Activated CD8-positive, alpha-beta memory T cell treated with anti-CD3 and anti-CD28 coated beads, Interleukin-2, amount 50 U/mL, for 24 hours (primary cell): ENCODE measurements around the gene SH3GL3.

Experiments used
- DNase-seq: peaks from one replicate; pipeline ENCODE4 v3.0.0-alpha.2; 2020; ENCODE audit errors: extremely low read depth

Gene SH3GL3

DNA sequence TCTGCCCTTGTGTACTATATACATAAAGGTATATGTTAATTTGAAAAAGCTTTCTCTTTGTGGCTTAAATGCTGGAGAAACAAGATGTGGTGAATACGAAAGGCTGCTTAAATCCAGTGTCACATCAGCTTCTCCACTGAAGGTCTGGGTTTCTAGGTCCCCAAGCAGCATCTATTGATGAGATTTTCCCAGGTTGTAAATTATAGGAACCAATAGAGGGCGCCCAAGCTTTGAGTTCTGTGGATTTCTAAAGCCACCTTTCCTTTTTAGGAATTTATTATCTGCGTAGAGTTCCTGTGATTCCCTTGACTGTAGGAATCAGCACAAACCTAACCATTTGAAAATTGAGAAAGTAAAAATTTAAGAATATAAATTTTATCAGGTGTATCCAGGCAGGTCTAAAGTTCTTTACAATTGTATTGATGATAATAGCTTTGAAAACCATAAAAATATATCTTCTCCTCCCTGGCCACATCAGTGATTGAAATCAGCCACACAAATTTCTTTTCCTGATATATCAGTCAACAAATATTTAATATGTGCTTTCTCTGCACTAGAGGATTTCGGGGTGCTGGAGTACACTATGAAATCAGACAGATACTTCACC lies 118.5 kb downstream of the SH3GL3 start:
- no peak for DNase-seq

DNA sequence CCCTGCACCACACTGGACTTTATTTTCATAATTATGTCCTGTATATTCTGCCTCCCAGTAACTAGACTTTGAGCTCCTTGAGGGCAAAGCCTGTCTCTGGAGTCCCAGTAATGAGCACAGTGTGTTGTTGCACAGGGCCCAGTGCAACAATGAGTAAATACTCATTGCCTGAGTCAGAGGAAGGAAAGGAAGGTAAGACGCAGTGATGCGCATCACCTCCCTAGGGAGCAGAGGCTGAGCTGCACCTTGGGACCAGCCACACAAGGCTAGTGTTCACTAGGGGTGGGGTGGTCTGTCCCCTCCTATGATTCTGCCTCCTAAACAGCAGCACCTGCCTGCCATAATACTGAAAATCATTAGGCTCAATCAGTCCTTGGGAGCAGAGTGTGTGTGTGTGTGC lies 120.2 kb downstream of the SH3GL3 start:
- no peak for DNase-seq

DNA sequence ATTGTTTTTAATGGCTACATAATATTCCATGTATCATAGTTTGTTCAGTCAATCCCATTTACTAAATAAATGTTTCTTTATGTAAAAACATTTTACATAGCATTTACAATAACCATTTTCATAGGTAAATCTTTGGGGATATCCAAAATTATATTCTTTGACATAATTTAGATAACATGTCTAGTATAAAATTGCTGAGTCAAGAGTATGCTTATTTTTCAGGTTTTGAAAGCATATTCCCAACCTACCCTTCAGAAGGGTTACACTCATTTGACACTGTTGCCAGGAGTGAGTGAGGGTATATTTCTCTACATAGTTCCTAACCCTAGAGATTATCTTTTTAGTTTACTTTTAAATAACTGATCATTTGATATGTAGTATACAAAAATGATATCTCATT lies 122.2 kb downstream of the SH3GL3 start:
- no peak for DNase-seq

DNA sequence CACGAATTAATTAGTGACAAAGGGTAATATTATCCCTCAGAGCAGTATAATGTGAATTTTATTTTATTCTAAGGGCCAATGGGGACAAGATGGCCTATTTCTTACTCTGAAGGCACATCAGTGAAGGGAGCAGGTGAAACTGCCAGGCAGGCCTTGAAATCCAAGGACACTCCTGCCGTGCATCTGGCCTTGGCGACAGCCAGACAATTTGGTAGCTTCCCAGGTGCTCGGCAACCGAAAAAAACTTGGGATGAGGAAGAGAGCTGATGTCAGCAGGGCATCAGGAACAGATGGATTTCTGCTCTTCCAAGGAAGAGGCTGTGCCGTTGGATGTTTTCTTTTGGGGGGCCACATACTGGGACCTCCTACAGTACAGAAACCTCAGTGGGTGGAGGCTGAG lies 123.6 kb downstream of the SH3GL3 start:
- DNase-seq = no peak

DNA sequence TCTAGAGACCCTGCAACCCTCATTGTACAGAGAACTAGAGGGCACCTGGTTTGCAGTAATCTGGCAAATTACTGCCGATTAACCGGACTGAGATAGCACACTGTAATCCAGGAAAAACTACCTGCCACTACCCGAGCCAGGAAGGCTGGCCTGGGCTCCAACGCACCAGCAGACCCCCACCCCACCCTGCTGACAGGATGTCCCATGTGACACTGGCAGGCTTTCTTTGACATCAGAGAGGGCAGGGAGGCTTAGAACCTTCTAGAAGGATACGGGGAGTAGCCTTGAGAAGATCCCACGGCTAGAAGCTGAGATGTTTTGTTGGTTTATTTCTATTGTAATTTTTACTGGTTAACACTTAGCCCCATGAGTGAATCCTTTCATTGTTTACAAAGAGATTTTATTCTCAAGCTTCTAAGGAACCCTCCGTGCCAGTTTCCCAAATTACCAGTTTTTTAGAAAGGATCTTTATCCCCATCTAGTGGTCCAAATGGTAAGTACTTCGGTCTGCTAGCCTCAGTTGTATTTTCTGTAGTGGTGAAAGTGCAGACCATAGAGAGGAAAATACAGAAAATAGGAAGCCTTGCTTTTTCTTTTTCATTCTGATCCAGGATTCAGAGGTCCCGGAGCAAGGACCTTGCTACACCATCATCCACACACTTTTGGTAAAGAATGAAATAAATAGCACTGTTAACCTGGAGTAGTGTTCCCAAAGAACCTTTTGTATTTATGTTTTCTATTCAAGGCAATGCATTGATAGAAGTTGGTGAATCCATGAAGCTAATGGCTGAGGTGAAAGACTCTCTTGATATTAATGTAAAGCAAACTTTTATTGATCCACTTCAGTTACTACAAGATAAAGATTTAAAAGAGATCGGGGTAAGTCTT lies 124.9 kb downstream of the SH3GL3 start:
- no peak for DNase-seq

DNA sequence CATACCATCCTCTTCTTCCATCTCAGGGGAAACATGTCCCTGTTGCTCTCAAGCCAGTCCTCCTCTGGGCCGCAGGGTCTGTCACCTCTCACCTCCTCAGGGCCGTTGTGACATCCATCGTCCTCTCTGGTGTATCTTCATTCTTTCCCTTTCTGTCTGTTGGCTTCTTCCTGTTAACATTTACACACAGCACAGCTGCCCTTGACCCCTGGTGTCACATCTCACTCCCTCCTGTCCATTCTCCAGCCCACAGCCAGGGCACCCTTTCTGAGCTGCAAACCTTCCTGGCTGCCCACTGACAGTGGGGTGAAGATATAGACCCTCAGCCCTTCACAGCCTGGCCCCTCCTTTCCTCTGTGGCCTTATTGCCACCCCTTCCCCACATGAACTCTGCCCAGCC lies 127.2 kb downstream of the SH3GL3 start:
- no peak for DNase-seq

DNA sequence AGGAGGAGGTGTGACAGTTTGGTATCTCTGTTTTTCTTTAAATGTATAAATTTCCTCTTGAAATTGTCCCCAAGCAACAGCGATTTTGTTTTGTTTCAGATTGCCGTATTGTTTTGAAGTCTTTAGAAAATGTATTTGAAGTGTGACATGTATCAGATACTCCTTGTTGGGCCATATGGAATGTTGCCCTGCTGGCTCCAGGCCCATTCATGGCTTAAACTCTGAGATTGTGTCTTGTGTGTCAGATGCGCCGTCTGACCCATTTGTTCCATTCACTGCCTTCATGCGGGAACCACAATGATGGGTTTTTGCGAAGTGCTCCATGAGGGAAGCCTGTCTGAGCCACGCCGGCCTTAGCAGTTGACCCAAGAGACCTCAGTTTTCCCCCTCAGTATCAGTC lies 131.6 kb downstream of the SH3GL3 start:
- DNase-seq = no peak

DNA sequence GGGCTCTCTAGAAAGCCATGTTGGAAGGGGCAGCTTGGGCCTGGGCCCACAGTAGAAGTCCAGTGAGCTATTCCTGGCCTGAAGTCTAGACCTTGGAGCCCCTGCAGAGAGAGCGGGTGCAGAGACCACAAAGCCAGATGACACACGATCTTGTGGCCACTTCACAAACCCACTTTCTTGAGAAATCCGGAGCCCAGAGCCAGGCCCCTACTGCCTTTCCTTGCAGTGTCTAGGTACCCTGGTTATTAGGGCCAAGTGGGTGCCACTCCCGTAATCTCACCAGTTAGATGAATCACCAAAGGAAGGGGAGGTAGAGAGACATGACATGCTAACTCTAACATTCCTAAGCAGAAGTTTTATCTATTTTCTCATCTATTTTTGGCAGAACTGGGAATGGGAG lies 134.2 kb downstream of the SH3GL3 start:
- DNase-seq = no peak

DNA sequence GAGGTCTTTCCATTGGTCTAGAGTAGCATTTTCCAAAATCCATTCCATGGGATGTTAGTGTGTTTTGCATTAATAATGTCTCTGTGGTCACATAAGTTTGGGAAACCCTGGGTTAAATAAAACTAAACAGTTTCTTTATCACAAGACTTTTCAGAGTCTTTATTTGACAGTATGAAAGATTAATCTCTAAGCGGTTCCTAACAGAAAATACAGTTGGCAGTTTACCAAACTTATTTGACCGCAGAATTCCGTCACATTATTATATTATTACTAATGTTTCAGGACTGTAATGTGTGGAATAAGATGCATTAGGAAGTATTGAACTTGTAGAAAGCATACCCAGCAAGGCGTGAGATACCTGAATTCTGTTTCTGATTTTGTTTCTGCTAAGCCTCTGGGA lies 135.2 kb downstream of the SH3GL3 start:
- DNase-seq = no peak

DNA sequence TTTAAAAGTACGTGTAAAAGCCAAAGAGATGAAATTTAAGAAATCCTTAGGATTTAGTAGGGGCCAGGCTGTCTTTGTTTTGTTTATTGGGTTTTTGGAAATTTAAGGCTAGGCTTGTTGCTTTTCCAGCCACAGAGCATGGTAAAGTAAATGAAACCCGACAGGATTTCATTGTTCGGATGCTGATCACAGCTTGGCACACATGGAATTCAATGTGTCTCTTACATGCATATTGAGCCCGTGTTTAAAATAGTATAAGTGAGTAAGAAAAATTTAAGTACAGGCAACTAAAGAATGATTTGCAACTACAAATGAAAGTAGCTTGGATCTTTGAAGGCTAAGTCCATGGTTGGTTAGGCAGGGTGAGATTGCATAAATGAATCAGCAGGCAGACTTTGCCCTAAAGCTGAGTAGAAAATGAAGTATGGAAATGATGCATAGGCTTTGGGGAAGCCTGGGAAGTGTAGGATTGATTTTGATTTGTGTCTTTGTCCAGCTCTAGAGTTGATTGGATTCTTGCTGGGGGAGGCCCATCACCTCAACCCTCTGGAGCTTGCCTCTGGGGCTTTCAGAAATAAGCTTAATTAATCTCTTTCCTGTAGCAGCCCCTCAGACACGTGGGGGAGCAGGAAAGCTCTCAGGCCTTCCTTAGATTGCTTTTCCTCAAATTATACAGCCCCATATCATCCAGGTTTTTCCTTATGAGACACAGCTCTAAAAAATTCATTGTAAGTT lies 138.6 kb downstream of the SH3GL3 start:
- DNase-seq = no peak

DNA sequence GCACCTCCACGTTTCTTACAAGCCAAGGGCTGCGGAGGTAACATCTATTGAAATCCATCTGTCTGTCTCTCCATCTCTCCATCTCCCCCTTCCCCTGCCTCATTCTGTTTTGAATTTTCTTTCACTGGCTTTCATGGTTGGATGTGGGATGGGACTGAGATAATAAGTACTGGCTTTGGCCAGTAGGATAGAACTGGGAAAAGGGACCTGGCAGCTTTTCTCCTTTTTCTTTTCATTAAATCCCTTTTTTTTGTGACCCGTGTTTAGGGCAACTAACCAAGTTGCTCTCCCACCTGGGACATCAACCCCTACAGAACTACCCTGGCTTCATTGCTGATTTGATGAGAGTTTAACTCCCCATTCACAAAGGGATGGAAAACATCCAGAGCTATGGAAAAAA lies 139.9 kb downstream of the SH3GL3 start:
- DNase-seq = no peak

DNA sequence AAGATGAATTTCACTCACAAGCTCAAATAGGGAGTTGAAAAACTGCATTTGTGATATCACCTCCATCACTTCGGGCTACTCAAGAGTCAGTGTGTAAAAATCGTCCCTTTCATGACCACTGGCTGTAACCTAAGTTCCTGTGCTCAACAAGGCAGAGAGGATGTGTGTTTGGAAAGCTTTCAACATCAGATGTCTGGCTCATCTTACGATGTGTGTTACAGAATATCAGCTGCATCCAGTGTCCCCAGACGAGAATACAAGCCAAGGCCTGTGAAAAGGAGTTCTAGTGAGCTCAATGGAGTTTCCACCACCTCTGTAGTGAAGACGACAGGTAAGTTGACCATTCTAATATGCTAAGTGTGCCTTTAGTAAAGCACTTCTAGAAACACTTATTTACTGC lies 141.3 kb downstream of the SH3GL3 start:
- no peak for DNase-seq

DNA sequence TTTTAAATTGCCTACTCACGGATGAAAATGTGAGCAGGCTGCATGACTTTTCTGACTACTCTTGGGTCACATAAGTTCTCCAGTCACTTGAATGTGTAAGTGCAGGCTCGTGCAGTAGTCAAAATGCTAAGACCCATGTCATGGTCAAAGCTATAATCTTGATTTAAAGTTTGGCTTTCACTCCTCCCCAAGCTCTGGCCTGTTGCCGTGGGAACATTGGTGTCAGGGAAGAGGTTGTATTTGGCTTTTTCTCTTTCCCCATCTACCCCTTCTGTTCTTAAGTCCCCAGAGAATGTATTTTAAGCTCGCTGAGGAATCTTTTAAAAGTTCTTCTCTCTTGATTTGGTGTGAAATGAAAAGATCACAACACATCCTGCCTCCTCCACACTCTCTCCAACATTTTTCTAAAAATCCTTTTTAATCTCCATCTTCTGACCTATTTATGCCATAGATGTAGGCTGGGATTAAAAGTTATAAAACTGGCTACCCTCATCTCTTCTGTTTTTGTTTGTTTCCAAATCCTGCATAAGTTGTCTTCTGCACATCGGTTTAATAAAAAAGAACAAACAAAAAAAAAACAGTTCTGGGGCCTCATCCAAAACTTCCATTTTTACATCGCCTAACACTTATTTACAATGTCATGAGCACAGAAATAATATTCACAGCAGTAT lies 145.4 kb downstream of the SH3GL3 start:
- no peak for DNase-seq

DNA sequence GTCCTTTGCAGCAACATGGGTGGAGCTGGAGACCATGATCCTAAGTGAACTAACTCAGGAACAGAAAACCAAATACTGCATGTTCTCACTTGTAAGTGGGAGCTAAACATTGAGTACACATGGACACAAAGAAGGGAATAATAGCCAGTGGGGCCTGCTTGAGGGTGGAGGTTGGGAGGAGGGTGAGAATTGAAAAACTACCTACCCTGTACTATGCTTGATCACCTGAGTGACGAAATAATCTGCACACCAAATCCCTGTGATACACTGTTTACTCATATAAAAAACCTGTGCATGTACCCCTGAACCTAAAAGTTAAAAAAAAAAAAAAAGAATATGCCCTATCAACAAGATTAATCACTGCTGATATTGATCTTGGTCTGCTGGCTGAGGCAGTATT lies 148.1 kb downstream of the SH3GL3 start:
- DNase-seq = no peak

DNA sequence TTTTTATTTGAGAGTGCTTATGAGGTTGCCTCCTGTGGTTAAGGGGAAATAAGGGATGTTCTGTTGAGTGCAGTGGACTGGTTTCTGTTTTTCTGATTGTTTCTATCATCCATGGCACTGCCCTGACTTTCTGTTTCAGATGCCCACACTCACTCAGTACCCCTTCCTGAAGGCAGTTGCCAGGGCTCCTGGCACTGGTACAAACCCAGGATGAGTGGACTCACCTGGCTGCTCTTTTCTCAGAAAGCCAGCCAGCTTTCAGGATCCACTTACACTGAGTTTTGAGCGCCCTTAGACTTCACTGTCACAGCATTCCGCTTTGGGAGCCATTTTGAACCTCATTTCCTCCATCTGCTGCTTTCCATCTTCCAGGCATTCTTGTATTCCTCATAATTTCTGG lies 150.9 kb downstream of the SH3GL3 start:
- DNase-seq = no peak

DNA sequence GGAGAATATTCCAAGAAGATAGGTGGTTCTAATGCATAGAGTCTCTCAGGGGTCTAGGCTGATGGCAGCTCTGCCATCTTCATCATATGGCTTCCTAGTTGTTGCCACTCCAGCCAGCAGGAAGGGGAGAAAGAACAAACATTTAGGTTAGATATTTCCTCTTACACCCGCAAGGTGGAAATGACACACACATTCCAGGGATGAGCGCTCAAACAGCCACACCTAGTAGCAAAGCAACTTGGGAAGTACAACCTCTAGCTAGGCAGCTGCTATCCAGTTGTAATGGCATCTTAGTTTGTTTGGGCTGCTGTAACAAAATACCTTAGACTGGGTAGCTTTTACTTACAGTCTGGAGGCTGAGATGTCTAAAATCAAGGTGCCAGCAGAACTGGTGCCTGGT lies 154.9 kb downstream of the SH3GL3 start:
- DNase-seq = no peak

DNA sequence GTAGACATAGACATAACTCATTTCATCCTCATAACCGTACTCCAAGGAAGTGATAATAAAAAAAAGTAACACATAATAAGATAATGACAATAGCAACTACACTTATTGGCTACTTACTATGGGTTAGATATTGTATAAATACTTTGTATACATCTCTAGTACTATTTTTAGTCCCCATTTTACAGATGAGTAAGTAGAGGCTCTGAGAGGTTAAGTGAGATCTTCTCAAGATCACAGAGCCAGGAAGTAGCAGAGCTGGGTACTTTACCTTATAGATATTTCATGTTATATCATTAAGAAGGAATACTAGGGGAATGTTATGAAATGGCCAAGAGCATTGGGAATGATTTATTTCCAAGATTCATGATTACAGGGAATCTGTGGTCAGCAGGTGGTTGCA lies 157.4 kb downstream of the SH3GL3 start:
- no peak for DNase-seq

DNA sequence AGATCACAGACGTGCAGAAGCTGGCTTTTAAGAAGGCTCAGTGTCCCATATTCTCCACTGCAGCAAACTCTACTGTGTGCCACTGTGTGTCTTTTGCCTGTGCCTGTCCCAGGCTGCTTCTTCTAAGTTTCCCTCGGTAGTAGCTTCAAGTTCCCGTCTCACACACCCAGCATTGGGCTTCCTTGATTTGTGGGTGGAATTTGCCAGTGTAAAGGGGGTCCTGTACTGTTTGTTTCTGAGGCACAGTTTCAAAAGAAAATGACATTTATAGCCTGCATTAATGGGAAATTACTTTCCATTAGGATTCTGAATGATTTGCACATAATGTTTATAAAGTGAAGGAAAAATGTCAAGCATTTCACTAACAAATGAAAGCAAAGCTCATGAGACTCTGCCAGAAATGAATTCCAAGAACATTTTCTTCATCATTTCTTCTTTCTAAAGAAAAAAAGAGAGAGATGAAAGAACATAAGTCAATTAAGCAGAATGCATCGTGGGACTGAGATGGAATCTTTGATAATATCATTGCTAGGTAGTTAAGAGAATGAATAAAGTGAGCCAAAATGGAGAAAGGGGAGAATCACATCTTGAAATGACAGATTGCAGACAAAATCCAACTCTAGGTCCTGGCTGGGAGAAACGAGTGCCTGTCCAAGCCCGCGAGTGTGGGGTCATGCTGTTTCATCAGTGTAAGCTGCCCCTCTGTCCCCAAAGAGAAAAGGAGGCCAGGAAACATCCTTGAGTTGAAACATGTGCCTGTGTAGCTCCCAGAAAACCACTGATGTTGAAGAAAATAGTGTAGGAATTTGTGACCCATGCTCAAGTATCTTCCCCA lies 158.2 kb downstream of the SH3GL3 start:
- no peak for DNase-seq

DNA sequence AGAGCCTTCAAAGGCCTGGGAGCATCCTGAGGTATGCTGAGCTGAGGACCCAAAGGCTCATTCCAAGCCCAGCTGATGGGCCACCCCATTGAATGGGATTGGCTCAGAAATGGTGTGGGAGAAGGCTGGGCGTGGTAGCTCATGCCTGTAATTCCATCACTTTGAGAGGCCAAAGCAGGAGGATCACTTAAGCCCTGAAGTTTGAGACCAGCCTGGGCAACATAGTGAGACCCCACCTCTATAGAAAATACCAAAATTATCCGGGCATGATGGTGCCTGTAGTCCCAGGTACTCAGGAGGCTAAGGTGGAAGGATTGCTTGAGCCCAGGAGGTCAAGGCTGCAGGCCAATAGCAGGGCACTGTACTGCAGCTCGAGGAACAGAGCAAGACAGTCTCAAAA lies 163.0 kb downstream of the SH3GL3 start:
- no peak for DNase-seq

DNA sequence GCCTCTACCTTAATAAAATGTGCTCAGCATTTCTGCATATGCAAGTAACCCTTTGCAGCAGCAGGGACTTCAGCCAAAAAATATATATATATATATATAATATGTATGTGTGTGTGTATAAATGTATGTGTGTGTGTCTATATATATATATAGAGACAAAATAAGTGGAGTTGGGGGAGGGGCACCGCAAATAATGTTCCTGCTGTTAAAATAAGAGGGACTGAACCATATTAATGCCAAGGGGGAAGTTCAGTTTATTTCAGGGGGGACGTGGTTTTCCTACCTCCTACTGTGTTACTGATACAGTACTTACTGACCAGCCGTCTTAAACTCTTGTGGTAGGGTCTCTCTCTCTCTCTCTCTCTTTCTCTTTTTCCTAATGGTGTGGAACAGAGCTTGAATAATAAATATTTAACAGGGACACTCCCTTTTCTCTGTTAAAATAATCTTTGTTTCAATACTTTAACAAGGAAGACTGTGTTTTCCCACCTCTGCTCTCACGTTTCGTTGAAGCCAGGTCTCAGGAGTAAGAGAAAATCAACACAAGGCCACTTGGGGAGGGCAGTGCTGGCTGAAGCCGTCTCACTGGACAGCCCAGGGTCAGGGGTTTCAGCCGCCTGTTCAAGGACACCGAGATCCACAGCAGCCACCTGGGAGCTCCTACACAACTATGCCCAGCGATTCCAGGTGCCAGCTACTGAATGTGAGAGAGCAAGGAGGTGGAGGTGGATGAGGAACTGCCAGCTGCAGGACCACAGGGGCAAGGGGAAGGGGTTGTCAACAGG lies 164.0 kb downstream of the SH3GL3 start:
- DNase-seq = no peak

DNA sequence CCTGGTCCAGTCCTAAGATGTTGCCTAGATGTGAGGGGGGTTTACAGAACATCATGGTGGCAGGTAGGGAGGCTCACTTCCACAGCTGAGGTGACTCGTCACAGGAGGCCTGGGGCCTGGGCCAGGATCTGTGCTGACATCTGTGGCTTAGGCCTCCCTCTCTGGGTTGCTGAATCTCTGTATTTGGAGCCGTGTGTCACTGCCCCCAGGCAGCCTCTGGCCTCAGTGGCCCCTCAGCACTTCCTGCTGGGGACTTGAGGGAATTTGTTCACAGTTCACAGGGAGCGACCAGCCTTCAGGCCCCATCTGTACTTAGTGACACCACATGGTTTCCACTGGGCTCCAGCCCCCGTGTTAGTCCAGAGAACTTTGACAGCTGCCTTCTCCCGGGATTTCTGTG lies 165.1 kb downstream of the SH3GL3 start:
- no peak for DNase-seq
